ENCODE data around the gene PROSER2. TPM values are rescaled to one million over a fixed set of nuclear protein-coding genes. Genes with fewer than 3 reads are reported as not detected.

PROSER2 gene
- total RNA-seq, 1 experiment from 2014 or later: 10.6 TPM

GRCh38 chr10:11806706-11807105 lies 16.4 kb upstream of the PROSER2 start:
- Histone ChIP-seq H3K9ac (ENCODE audit: extremely low read depth, insufficient read length, low read length) (no peak overlapping the region), H3K79me1 (ENCODE audit: insufficient read depth, low read depth, low read length, poor library complexity, severe bottlenecking) (no peaks in the 10 kb centered on the region), H2BK15ac (ENCODE audit: low read depth, low read length) (no peak overlapping the region), H3K23ac (ENCODE audit: insufficient read length, low read depth, low read length) (no peak overlapping the region), H3K14ac (ENCODE audit: insufficient read depth, low read length) (no peak overlapping the region), H2BK120ac (ENCODE audit: low read depth, low read length, poor library complexity, severe bottlenecking) (no peak overlapping the region), H3K4me1 (ENCODE audit: insufficient read depth, low read length) (no peaks in the 10 kb centered on the region), H4K5ac (ENCODE audit: insufficient read length, low read depth, low read length) (no peak overlapping the region), H2BK5ac (ENCODE audit: insufficient read length, low read length) (no peak overlapping the region), H2BK20ac (ENCODE audit: low read depth, low read length, poor library complexity, severe bottlenecking) (no peak overlapping the region), H2AK5ac (ENCODE audit: insufficient read length, low read length) (no peak overlapping the region), H4K8ac (replicated peaks; ENCODE audit: insufficient read length, low read depth, low read length) (no peak overlapping the region), H3K23me2 (ENCODE audit: insufficient read length, low read depth, low read length, poor library complexity, severe bottlenecking) (no peaks in the 10 kb centered on the region), H3K27me3 (ENCODE audit: insufficient read depth, low read length) (no peaks in the 10 kb centered on the region), H3K79me2 (ENCODE audit: insufficient read depth, low read length) (no peaks in the 10 kb centered on the region), H3T11ph (ENCODE audit: low read length) (no peak overlapping the region), H3K9me3 (ENCODE audit: control insufficient read depth, low read depth, low read length) (no peaks in the 10 kb centered on the region), H2AFZ (ENCODE audit: low read length) (no peak overlapping the region), H4K20me1 (ENCODE audit: control insufficient read depth, insufficient read depth, insufficient read length) (no peaks in the 10 kb centered on the region), H2BK12ac (ENCODE audit: insufficient read length, low read depth, low read length) (no peak overlapping the region), H3K27ac (ENCODE audit: insufficient read length, low read depth, low read length) (no peak overlapping the region), H3K18ac (ENCODE audit: insufficient read length, low read depth, low read length) (no peak overlapping the region), H4K91ac (ENCODE audit: insufficient read length, low read depth, low read length) (no peak overlapping the region), H3K4ac (ENCODE audit: low read depth, low read length) (no peak overlapping the region), H3K4me2 (ENCODE audit: insufficient read depth, insufficient read length, low read length) (no peak overlapping the region), H3K56ac (ENCODE audit: insufficient read length, low read depth, low read length) (no peak overlapping the region)
- Mint-ChIP-seq H3K9me3 (peaks cover 0 to 2% of the 10 kb centered on the region in 2 experiments; a peak in 1 of 5 replicates), H3K27ac (no peak overlapping the region), H3K4me3 (no peak overlapping the region), H3K4me1 (peaks cover 8 to 9% of the 10 kb centered on the region in 2 experiments), H3K27me3 (ENCODE audit: low read depth) (peaks cover 2% of the 10 kb centered on the region; the same call in 1 of the 2 replicates), H3K36me3 (ENCODE audit: insufficient read depth in 1 of 3, low read depth in 3 of 3) (no peaks in the 10 kb centered on the region; a peak in 1 of 7 replicates)
- TF ChIP-seq CTCF (conservative IDR thresholded peaks at IDR 0.05): no peak
- no peak for DNase-seq
- WGBS (ENCODE audit: extremely low coverage, insufficient read length, low lambda C conversion rate): no CpG with 5 or more reads among the region's 6 CpGs
